Stimulated activated CD8-positive, alpha-beta memory T cell treated with anti-CD3 and anti-CD28 coated beads, Interleukin-15, amount 100 ng/mL, for 48 hours (primary cell): ENCODE data around the gene PHRF1.
A peak's percentile ranks its signal among the peaks of the same experiment; 100 is the strongest.

Experiments used
- DNase-seq, 2 donors: peaks; one replicate each; pipeline ENCODE4 v3.0.0-alpha.2; 2020; ENCODE audit warnings: low read depth in 2 of 2

PHRF1 gene

GRCh38 chr11:575996-576768, at the start of gene PHRF1:
Gene PHRF1 (plus strand): TSS chr11:576470. CDS start chr11:581513, 5,043 bp downstream.
- DNase-seq, result peak; percentile 85 to 91

- DNase-seq, result no peak
Observed at GRCh38 chr11:528166-528814, 48.0 kb upstream of the PHRF1 start.

GRCh38 chr11:528815-529727, 47.2 kb upstream of the PHRF1 start:
- DNase-seq, result no peak

- DNase-seq, result no peak
Observed at GRCh38 chr11:529728-530411, 46.4 kb upstream of the PHRF1 start.

- no peak for DNase-seq
Observed at GRCh38 chr11:530960-531831, 45.1 kb upstream of the PHRF1 start.

- no peak for DNase-seq
Observed at GRCh38 chr11:531919-532526, 44.2 kb upstream of the PHRF1 start.

- no peak for DNase-seq
Observed at GRCh38 chr11:532527-532985, 43.7 kb upstream of the PHRF1 start.

GRCh38 chr11:532986-533585, 43.2 kb upstream of the PHRF1 start:
- DNase-seq, result no peak

GRCh38 chr11:533586-534395, 42.5 kb upstream of the PHRF1 start:
- no peak for DNase-seq

GRCh38 chr11:534396-535209, 41.7 kb upstream of the PHRF1 start:
- no peak for DNase-seq

- DNase-seq, result no peak
Observed at GRCh38 chr11:535210-535518, 41.1 kb upstream of the PHRF1 start.

- peak; percentile 93 to 94 for DNase-seq
Observed at GRCh38 chr11:535519-536454, 40.5 kb upstream of the PHRF1 start, which contains the start of gene HRAS. Gene HRAS (minus strand): TSS chr11:535576.

- DNase-seq, result peak; percentile 87 to 90
Observed at GRCh38 chr11:536841-537621, 39.2 kb upstream of the PHRF1 start, which contains the start of gene LRRC56. Gene LRRC56 (plus strand): TSS chr11:537527. CDS start chr11:540685, 3,158 bp downstream.

- no peak for DNase-seq
Observed at GRCh38 chr11:537622-538430, 38.4 kb upstream of the PHRF1 start.

- no peak for DNase-seq
Observed at GRCh38 chr11:538431-539051, 37.7 kb upstream of the PHRF1 start.
